ENCODE data around the gene MYBPC1. TPM values are rescaled to one million over a fixed set of nuclear protein-coding genes. Genes with fewer than 3 reads are reported as not detected.

Gene MYBPC1
- total and polyA plus RNA-seq, 4 donors: 0.06 to 0.07 TPM; not detected in 2

DNA sequence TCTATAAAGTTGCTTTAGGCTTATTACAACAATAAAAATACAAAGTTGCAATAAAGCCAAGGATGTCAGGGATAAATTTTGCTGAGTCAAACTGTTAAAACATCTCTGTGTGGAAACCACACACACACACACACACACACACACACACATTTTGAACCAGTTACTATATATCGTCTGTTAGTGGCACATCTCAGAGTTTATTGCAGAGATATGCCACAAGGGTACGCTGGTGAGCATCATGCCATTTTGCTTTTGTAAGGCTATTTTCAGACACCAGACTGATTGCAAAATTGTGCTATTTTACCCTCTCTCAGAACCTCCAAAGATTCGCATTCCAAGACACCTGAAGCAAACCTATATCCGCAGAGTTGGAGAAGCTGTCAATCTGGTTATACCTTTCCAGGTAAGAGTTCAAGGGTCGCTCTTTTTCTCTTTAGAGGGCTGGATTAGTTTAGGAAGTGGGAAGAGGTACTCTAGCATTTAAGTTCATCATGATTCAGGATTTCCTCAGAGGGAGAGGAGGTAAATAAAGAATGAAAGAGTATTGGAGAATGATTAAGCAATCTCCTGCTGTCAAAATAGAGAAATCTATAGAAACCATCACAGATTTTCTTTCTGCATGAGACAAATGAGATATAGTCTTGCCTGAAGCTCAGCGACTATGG, 75.4 kb downstream of the MYBPC1 start:
- Histone ChIP-seq H3K36me3 (ENCODE audit: control insufficient read depth in 4 of 4, insufficient read depth in 4 of 4, low read length in 4 of 4) (no peaks in the 10 kb centered on the region), H3K4me3 (no peak overlapping the region), H3K27me3 (ENCODE audit: control insufficient read depth in 3 of 3, insufficient read depth in 3 of 3, low read length in 2 of 3) (peaks cover 0 to 2% (median 0%) of the 10 kb centered on the region in 3 donors), H3K27ac (ENCODE audit: low read depth in 1 of 2, low read length in 1 of 2) (no peak overlapping the region), H3K9me3 (ENCODE audit: control insufficient read depth in 4 of 4, insufficient read depth in 3 of 4, low read length in 3 of 4) (no peaks in the 10 kb centered on the region), H3K4me1 (ENCODE audit: control insufficient read depth in 5 of 5, insufficient read depth in 5 of 5, low read length in 5 of 5) (peaks cover 0 to 1% (median 0%) of the 10 kb centered on the region in 5 donors), H3K9ac (ENCODE audit: insufficient read depth in 1 of 2, low read length in 2 of 2) (no peak overlapping the region)
- DNase-seq (peak; percentile 30 to 63 (median 32)), ATAC-seq (ENCODE audit: insufficient read depth, low FRiP score) (peak; percentile 61)
- WGBS, 2 donors: 43 to 45% methylated on average over 6 of the region's 6 CpGs
- TF ChIP-seq, protein P1, sequence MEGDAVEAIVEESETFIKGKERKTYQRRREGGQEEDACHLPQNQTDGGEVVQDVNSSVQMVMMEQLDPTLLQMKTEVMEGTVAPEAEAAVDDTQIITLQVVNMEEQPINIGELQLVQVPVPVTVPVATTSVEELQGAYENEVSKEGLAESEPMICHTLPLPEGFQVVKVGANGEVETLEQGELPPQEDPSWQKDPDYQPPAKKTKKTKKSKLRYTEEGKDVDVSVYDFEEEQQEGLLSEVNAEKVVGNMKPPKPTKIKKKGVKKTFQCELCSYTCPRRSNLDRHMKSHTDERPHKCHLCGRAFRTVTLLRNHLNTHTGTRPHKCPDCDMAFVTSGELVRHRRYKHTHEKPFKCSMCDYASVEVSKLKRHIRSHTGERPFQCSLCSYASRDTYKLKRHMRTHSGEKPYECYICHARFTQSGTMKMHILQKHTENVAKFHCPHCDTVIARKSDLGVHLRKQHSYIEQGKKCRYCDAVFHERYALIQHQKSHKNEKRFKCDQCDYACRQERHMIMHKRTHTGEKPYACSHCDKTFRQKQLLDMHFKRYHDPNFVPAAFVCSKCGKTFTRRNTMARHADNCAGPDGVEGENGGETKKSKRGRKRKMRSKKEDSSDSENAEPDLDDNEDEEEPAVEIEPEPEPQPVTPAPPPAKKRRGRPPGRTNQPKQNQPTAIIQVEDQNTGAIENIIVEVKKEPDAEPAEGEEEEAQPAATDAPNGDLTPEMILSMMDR (IDR thresholded peaks at IDR 0.05; ENCODE audit: control extremely low read depth, extremely low read depth): peak; percentile 28

DNA sequence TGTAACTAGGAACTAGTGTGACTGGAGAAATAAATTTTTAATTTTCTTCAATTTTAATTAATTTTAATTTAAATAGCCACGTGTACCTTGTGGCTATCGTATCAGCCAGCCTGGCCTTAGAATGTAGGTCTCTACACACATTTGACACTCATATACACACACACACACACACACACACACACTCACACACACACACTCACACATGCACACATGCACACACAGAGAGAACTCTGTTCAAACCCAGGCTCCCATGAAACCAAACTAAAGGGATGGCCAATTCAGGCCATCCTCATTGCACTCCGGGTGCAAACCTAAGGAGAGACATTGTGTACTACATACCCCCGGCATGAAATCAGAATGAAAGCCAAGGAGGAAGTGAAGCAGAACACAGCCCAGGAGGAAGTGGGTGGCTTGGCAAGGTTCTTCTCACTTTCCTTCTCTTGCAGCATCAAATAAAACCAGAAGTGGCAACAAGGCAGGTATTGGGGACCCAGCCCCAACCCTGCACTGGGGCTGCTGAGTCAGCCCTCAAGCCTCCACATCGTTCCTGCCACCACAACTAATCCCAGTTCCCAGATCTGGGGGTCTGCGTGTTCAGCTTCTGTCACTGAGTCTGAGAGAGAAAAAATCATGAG, 76.5 kb downstream of the MYBPC1 start:
- DNase-seq (no peak), ATAC-seq (ENCODE audit: insufficient read depth, low FRiP score) (peak; percentile 49)
- Histone ChIP-seq H3K27me3 (ENCODE audit: control insufficient read depth in 3 of 3, insufficient read depth in 3 of 3, low read length in 2 of 3) (peaks cover 0 to 2% (median 0%) of the 10 kb centered on the region in 3 donors), H3K27ac (ENCODE audit: low read depth in 1 of 2, low read length in 1 of 2) (no peak overlapping the region), H3K36me3 (ENCODE audit: control insufficient read depth in 4 of 4, insufficient read depth in 4 of 4, low read length in 4 of 4) (no peaks in the 10 kb centered on the region), H3K4me3 (no peak overlapping the region), H3K9me3 (ENCODE audit: control insufficient read depth in 4 of 4, insufficient read depth in 3 of 4, low read length in 3 of 4) (no peaks in the 10 kb centered on the region), H3K4me1 (ENCODE audit: control insufficient read depth in 5 of 5, insufficient read depth in 5 of 5, low read length in 5 of 5) (peaks cover 0 to 1% (median 0%) of the 10 kb centered on the region in 5 donors), H3K9ac (ENCODE audit: insufficient read depth in 1 of 2, low read length in 2 of 2) (no peak overlapping the region)
- TF ChIP-seq, protein P1 (IDR thresholded peaks at IDR 0.05; ENCODE audit: control extremely low read depth, extremely low read depth): no peak
- whole genome bisulfite sequencing, 2 donors: 44 to 55% methylated on average over 6 of the region's 6 CpGs

- TF ChIP-seq, protein P1 (IDR thresholded peaks at IDR 0.05; ENCODE audit: control extremely low read depth, extremely low read depth): no peak
- Histone ChIP-seq H3K36me3 (ENCODE audit: control insufficient read depth in 4 of 4, insufficient read depth in 4 of 4, low read length in 4 of 4) (no peaks in the 10 kb centered on the region), H3K9ac (ENCODE audit: insufficient read depth in 1 of 2, low read length in 2 of 2) (no peak overlapping the region), H3K27me3 (ENCODE audit: control insufficient read depth in 3 of 3, insufficient read depth in 3 of 3, low read length in 2 of 3) (peaks cover 0 to 2% (median 0%) of the 10 kb centered on the region in 3 donors), H3K9me3 (ENCODE audit: control insufficient read depth in 4 of 4, insufficient read depth in 3 of 4, low read length in 3 of 4) (no peaks in the 10 kb centered on the region), H3K4me1 (ENCODE audit: control insufficient read depth in 5 of 5, insufficient read depth in 5 of 5, low read length in 5 of 5) (peaks cover 0 to 1% (median 0%) of the 10 kb centered on the region in 5 donors), H3K4me3 (no peak overlapping the region), H3K27ac (ENCODE audit: low read depth in 1 of 2, low read length in 1 of 2) (no peak overlapping the region)
- ATAC-seq (ENCODE audit: insufficient read depth, low FRiP score): no peak
- 61 to 77% methylated on average over 4 of the region's 4 CpGs for WGBS, 2 donors
- DNase-seq: no peak
Observed at GRCh38 chr12:101671833-101672232, 77.1 kb downstream of the MYBPC1 start.

Measured in lung (tissue), 12 donors.